ENCODE results near the gene RBM34.
A peak's percentile ranks its signal among the peaks of the same experiment; 100 is the strongest.
"Not testable (repeated sequence)": the region's sequence is repeated elsewhere in the genome, so short reads cannot be mapped to it uniquely, and the experiment has no call there.

Gene RBM34

DNA sequence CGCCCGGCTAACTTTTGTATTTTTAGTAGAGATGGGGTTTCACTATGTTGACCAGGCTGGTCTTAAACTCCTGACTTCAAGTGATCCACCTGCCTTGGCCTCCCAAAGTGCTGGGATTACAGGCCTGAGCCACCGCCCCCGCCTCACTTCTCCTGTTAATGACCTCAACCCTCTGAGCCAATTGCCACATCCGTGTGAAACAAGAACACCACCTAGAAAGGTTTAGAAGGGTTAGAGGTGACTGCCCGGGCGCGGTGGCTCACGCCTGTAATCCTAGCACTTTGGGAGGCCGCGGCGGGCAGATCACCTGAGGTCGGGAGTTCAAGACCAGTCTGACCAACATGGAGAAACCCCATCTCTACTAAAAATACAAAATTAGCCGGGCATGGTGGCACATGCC is 68.6 kb downstream of the RBM34 start:
- not testable (repeated sequence) for H3K36me3 ChIP-seq (ENCODE audit: control insufficient read depth, insufficient read depth, low read length); H3K27me3 ChIP-seq (ENCODE audit: control insufficient read depth, insufficient read depth, low read length); H3K4me3 ChIP-seq (ENCODE audit: low read length); H3K27ac ChIP-seq (ENCODE audit: low read depth, low read length); H3K9ac ChIP-seq (ENCODE audit: low read length)
- H3K4me1 ChIP-seq (ENCODE audit: control insufficient read depth, insufficient read depth, low read length) = peaks cover 12% of the 10 kb centered on the region

DNA sequence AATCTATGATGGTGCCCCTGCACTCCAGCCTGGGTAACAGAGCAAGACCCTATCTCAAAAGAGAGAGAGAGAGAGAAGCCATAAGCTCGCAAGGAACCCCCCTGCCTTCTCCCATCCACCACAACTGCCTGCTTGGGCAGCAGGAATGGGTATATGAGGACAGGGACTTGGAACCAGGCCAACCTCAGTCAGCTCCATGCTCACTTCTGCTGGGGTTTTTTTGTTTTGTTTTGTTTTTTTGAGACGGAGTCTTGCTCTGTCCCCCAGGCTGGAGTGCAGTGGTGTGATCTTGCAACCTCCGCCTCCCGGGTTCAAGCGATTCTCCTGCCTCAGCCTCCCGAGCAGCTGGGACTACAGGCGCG is 69.0 kb downstream of the RBM34 start:
- H3K4me1 ChIP-seq (ENCODE audit: control insufficient read depth, insufficient read depth, low read length) = peaks cover 12% of the 10 kb centered on the region
- H3K27me3 ChIP-seq (ENCODE audit: control insufficient read depth, insufficient read depth, low read length); H3K4me3 ChIP-seq (ENCODE audit: low read length); H3K9ac ChIP-seq (ENCODE audit: low read length); H3K27ac ChIP-seq (ENCODE audit: low read depth, low read length); H3K36me3 ChIP-seq (ENCODE audit: control insufficient read depth, insufficient read depth, low read length): not testable (repeated sequence)

DNA sequence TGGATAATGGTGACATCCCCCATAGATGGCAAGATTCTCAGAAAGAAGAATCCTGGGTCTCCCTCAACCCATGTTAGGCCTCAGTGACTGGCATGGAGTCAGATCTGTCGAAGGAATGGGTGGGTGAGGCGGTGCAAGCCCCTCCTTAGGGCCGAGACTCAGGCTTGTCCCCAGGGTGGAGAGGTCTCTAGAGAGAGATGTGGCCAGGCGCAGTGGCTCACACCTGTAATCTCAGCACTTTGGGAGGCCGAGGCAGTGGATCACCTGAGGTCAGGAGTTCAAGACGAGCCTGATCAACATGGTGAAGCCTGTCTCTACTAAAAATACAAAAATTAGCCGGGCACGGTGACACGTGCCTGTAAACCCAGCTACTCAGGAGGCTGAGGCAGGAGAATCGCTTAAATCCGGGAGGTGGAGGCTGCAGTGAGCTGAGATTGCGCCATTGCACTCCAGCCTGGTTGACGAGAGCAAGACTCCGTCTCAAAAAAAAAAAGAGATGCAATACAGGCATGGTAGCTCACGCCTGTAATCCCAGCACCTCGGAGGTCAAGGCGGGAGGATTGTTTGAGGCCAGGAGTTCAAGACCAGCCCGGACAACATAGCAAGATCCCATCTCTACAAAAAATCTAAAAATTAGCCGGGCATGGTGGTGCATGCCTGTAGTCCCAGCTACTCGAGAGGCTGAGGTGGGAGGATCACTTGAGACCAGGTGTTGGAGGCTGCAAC is 69.6 kb downstream of the RBM34 start:
- H3K36me3 ChIP-seq (ENCODE audit: control insufficient read depth, insufficient read depth, low read length); H3K4me3 ChIP-seq (ENCODE audit: low read length); H3K27me3 ChIP-seq (ENCODE audit: control insufficient read depth, insufficient read depth, low read length); H3K9ac ChIP-seq (ENCODE audit: low read length): not testable (repeated sequence)
- H3K27ac ChIP-seq (ENCODE audit: low read depth, low read length) = peak overlapping the region; percentile 7
- H3K4me1 ChIP-seq (ENCODE audit: control insufficient read depth, insufficient read depth, low read length) = peaks cover 12% of the 10 kb centered on the region

DNA sequence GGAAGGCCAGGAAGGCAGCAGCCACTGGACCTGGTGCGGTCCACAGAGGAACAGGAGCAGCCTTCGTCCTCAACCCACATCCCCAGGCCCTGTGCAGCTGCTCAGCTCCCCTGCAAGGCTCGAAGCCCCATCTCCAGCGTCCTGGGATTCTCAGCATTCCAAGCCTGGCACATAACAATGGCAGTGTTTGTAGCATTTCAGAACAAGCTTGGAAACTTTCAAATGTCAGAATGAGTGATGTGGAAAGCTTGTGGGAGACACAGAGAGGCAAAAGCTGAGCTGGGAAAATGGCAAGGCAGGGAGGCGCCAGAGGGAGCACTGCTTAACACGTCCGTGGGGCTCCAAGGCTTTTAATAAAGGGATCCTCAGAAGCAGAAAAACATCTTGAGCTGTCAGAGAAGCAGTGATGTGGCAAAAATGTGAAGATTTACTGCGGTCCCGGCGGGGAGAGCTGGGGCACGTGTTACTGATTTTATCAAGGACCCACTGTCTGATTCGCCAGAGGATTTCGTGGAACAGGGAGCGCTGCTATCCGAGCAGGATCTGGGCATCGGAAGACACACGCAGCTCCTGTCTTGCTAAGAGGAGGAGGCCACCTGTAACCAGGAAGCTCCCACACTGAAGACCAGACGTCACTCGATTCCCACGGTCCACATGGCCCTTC is 70.5 kb downstream of the RBM34 start:
- H3K27ac ChIP-seq (ENCODE audit: low read depth, low read length) = peak overlapping the region; percentile 7
- no peak overlapping the region for H3K9ac ChIP-seq (ENCODE audit: low read length)
- H3K4me3 ChIP-seq (ENCODE audit: low read length) = no peak overlapping the region
- peaks cover 12% of the 10 kb centered on the region for H3K4me1 ChIP-seq (ENCODE audit: control insufficient read depth, insufficient read depth, low read length)
- no peaks in the 10 kb centered on the region for H3K27me3 ChIP-seq (ENCODE audit: control insufficient read depth, insufficient read depth, low read length)
- H3K36me3 ChIP-seq (ENCODE audit: control insufficient read depth, insufficient read depth, low read length) = no peaks in the 10 kb centered on the region

DNA sequence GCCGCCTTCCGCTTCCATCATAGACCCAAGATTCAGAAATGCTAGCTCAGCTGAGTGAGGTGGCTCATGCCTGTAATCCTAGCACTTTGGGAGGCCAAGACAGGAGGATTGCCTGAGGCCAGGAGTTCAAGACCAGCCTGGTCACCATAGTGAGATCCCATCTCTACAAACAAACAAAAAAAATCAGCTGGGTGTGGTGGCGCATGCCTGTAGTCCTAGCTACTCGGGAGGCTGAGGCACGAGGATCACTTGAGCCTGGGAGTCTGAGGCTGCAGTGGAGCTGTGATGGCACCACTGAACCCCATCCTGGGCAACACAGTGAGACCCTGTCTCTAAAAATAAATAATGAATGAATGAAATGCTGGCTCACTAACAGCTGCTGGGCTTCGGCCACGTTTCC is 72.1 kb downstream of the RBM34 start:
- H3K27ac ChIP-seq (ENCODE audit: low read depth, low read length) = no peak overlapping the region
- no peak overlapping the region for H3K9ac ChIP-seq (ENCODE audit: low read length)
- no peak overlapping the region for H3K4me3 ChIP-seq (ENCODE audit: low read length)
- H3K27me3 ChIP-seq (ENCODE audit: control insufficient read depth, insufficient read depth, low read length) = no peaks in the 10 kb centered on the region
- no peaks in the 10 kb centered on the region for H3K36me3 ChIP-seq (ENCODE audit: control insufficient read depth, insufficient read depth, low read length)
- H3K4me1 ChIP-seq (ENCODE audit: control insufficient read depth, insufficient read depth, low read length) = peaks cover 15% of the 10 kb centered on the region

DNA sequence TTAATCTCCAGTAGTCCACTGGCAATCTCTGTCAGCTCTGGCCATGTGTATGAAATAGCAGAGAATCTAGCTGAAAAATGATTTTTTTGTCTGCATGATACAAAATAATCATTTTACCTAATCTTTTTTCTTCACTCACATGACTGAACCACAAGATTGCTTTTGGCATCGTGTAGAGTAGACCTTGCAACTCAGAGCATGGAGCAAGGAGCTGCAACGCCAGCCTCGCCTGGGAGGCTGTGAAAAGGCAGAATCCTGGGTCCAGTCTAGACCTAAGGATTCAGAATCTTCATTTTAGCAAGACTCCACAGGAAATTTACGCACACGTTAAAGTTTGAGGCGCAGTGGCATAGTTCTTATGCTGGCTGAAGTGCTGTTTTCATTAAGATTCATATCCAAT is 72.6 kb downstream of the RBM34 start:
- Histone ChIP-seq H3K4me1 (ENCODE audit: control insufficient read depth, insufficient read depth, low read length) (peaks cover 15% of the 10 kb centered on the region), H3K36me3 (ENCODE audit: control insufficient read depth, insufficient read depth, low read length) (no peaks in the 10 kb centered on the region), H3K4me3 (ENCODE audit: low read length) (no peak overlapping the region), H3K27ac (ENCODE audit: low read depth, low read length) (no peak overlapping the region), H3K27me3 (ENCODE audit: control insufficient read depth, insufficient read depth, low read length) (no peaks in the 10 kb centered on the region), H3K9ac (ENCODE audit: low read length) (no peak overlapping the region)

DNA sequence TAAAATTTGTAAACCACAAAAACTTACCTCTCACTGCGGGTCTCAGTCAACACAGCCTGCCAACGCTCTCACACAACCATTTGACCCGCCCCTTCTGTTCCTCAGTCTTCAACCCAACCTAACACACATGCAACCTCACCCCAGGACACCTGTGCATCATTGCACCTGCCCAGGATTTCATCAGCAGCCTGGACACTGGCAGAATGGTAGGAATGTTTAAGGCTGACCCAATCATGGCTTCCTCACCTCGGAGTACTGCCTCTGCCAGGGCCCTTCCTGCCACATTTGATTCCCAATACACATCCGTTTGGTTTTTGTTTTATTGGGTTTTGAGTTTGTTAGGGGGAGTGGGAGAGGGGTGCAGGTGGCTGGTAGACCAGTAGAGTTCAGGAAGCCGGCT is 73.1 kb downstream of the RBM34 start:
- Histone ChIP-seq H3K27ac (ENCODE audit: low read depth, low read length) (no peak overlapping the region), H3K36me3 (ENCODE audit: control insufficient read depth, insufficient read depth, low read length) (no peaks in the 10 kb centered on the region), H3K4me1 (ENCODE audit: control insufficient read depth, insufficient read depth, low read length) (peaks cover 17% of the 10 kb centered on the region), H3K9ac (ENCODE audit: low read length) (no peak overlapping the region), H3K27me3 (ENCODE audit: control insufficient read depth, insufficient read depth, low read length) (no peaks in the 10 kb centered on the region), H3K4me3 (ENCODE audit: low read length) (no peak overlapping the region)

DNA sequence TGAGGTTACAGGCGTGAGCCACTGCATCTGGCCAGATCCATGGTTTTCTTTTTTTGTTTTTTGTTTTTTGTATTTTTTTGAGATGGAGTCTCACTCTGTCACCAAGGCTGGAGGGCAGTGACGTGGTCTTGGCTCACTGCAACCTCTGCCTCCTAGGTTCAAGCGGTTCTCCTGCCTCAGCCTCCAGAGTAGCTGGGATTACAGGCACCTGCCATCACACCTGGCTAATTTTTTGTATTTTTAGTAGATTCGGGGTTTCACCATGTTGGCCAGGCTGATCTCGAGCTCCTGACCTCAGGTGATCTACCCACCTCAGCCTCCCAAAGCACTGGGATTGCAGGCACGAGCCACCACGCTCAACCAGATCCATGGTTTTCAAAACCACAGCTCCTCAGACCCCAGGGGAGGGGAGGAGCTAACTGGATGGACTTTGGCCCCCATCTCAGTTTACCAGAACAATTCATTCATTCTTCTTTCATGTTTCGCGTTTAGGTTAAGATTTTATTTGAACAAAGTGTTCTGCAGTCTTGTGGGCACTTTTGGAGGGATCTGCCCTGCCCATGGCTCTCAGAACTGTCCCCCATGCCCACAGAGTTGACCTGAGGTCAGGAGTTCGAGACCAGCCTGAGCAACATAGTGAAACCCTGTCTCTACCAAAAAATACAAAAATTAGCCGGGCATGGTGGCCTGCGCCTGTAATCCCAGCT is 75.5 kb downstream of the RBM34 start:
- H3K4me3 ChIP-seq (ENCODE audit: low read length); H3K36me3 ChIP-seq (ENCODE audit: control insufficient read depth, insufficient read depth, low read length); H3K27me3 ChIP-seq (ENCODE audit: control insufficient read depth, insufficient read depth, low read length); H3K27ac ChIP-seq (ENCODE audit: low read depth, low read length); H3K9ac ChIP-seq (ENCODE audit: low read length): not testable (repeated sequence)
- peaks cover 13% of the 10 kb centered on the region for H3K4me1 ChIP-seq (ENCODE audit: control insufficient read depth, insufficient read depth, low read length)
